HEK293 (cell line): Measurements from ENCODE around the gene RASSF10.

Source experiments
- CTCF ChIA-PET: fragments of 350-600 bp; formaldehyde crosslinking; extraction: SDS; loops from one replicate; lab custom pipeline; 2021; ENCODE audit warnings: antibody characterized with exemption; lab: Yijun Ruan, JAX
- POLR2A ChIA-PET: fragments of 300-600 bp; formaldehyde crosslinking; extraction: SDS; loops from one replicate; lab custom pipeline; 2020; ENCODE audit warnings: antibody characterized with exemption, inconsistent platforms; lab: Yijun Ruan, JAX
- H3K27ac ChIP-seq: fragments of 200-500 bp; sonication (Bioruptor generic); 2 replicates; pipeline ENCODE4 v1.5.1; 2014; ENCODE audit warnings: low read depth, low read length, control low read depth, inconsistent platforms; ENCODE audit errors: extremely low read depth
- H3K36me3 ChIP-seq, 2 experiments: fragments of 200-500 bp in 1 of 2; sonication (Bioruptor generic) in 1 of 2; 1 replicate in 1 of 2; 2 replicates in 1 of 2; pipeline ENCODE4 v1.5.1; 2014 to 2017; ENCODE audit warnings: inconsistent platforms in 2 of 2, low read length in 2 of 2; ENCODE audit not compliant: control insufficient read depth in 2 of 2, insufficient read depth in 1 of 2
- H3K4me1 ChIP-seq: fragments of 200-500 bp; sonication (Bioruptor generic); 2 replicates; pipeline ENCODE4 v1.5.1; 2014; ENCODE audit warnings: mild to moderate bottlenecking, low read length, inconsistent platforms; ENCODE audit not compliant: control insufficient read depth, insufficient read depth
- H3K4me3 ChIP-seq: 2 replicates; pipeline ENCODE4 v1.5.1; 2011; ENCODE audit warnings: low read depth, mild to moderate bottlenecking, control low read depth, low read length, moderate library complexity
- H3K9me3 ChIP-seq: fragments of 200-500 bp; sonication (Bioruptor generic); 2 replicates; pipeline ENCODE4 v1.5.1; 2014; ENCODE audit warnings: low read depth, low read length, inconsistent platforms; ENCODE audit not compliant: control insufficient read depth, insufficient read depth
- KLF10 ChIP-seq: fragments of 450-650 bp; IDR thresholded peaks from 2 replicates; pipeline ENCODE4 v1.5.1; 2018; ENCODE audit warnings: missing biosample characterization, mild to moderate bottlenecking, missing genetic modification characterization
- REPIN1 ChIP-seq: fragments of 450-650 bp; formaldehyde crosslinking; IDR thresholded peaks from 2 replicates; pipeline ENCODE4 v1.5.1; 2017; ENCODE audit warnings: missing biosample characterization, missing genetic modification characterization, low read depth
- SCRT2 ChIP-seq: fragments of 450-650 bp; formaldehyde crosslinking; IDR thresholded peaks from 2 replicates; pipeline ENCODE4 v1.5.1; 2016; ENCODE audit warnings: missing biosample characterization, missing genetic modification characterization
- SP2 ChIP-seq: fragments of 450-650 bp; formaldehyde crosslinking; IDR thresholded peaks from 2 replicates; pipeline ENCODE4 v1.5.1; 2016; ENCODE audit warnings: missing biosample characterization, missing genetic modification characterization
- ZBTB48 ChIP-seq: fragments of 450-650 bp; formaldehyde crosslinking; IDR thresholded peaks from 2 replicates; pipeline ENCODE4 v1.5.1; 2016; ENCODE audit warnings: missing biosample characterization, missing genetic modification characterization
- ZNF133 ChIP-seq: fragments of 450-650 bp; formaldehyde crosslinking; IDR thresholded peaks from 2 replicates; pipeline ENCODE4 v1.5.1; 2016; ENCODE audit warnings: missing biosample characterization, missing genetic modification characterization
- ZNF16 ChIP-seq: fragments of 450-650 bp; formaldehyde crosslinking; IDR thresholded peaks from 2 replicates; pipeline ENCODE4 v1.5.1; 2016; ENCODE audit warnings: low read depth, missing biosample characterization, missing genetic modification characterization
- ZNF184 ChIP-seq: fragments of 450-650 bp; IDR thresholded peaks from 2 replicates; pipeline ENCODE4 v1.5.1; 2018; ENCODE audit warnings: missing biosample characterization, mild to moderate bottlenecking, missing genetic modification characterization
- ZNF214 ChIP-seq: fragments of 450-650 bp; formaldehyde crosslinking; IDR thresholded peaks from 2 replicates; pipeline ENCODE4 v1.5.1; 2017; ENCODE audit warnings: missing biosample characterization, mild to moderate bottlenecking, missing genetic modification characterization, borderline replicate concordance
- ZNF223 ChIP-seq: fragments of 450-650 bp; formaldehyde crosslinking; IDR thresholded peaks from 2 replicates; pipeline ENCODE4 v1.5.1; 2016; ENCODE audit warnings: missing biosample characterization, missing genetic modification characterization
- ZNF529 ChIP-seq: fragments of 450-650 bp; formaldehyde crosslinking; IDR thresholded peaks from 2 replicates; pipeline ENCODE4 v1.5.1; 2017; ENCODE audit warnings: missing genetic modification characterization, missing biosample characterization; ENCODE audit not compliant: insufficient replicate concordance
- ZNF548 ChIP-seq: fragments of 450-650 bp; formaldehyde crosslinking; IDR thresholded peaks from 2 replicates; pipeline ENCODE4 v1.5.1; 2016; ENCODE audit warnings: missing biosample characterization, missing genetic modification characterization
- ZNF549 ChIP-seq: fragments of 450-650 bp; IDR thresholded peaks from 2 replicates; pipeline ENCODE4 v1.5.1; 2018; ENCODE audit warnings: missing biosample characterization, missing genetic modification characterization, mild to moderate bottlenecking, inconsistent platforms, moderate library complexity
- ZNF610 ChIP-seq: fragments of 450-650 bp; formaldehyde crosslinking; IDR thresholded peaks from 2 replicates; pipeline ENCODE4 v1.5.1; 2016; ENCODE audit warnings: missing biosample characterization, missing genetic modification characterization, borderline replicate concordance
- ZNF660 ChIP-seq: fragments of 450-650 bp; IDR thresholded peaks from 2 replicates; pipeline ENCODE4 v1.5.1; 2018; ENCODE audit warnings: missing biosample characterization, mild to moderate bottlenecking, missing genetic modification characterization
- ZNF677 ChIP-seq: fragments of 450-650 bp; IDR thresholded peaks from 2 replicates; pipeline ENCODE4 v1.5.0; 2018; ENCODE audit warnings: missing biosample characterization, mild to moderate bottlenecking, missing genetic modification characterization, moderate library complexity
- ZNF776 ChIP-seq: fragments of 450-650 bp; formaldehyde crosslinking; IDR thresholded peaks from 2 replicates; pipeline ENCODE4 v1.5.0; 2017; ENCODE audit warnings: missing biosample characterization, missing genetic modification characterization, borderline replicate concordance
- ZNF791 ChIP-seq: fragments of 450-650 bp; formaldehyde crosslinking; IDR thresholded peaks from 2 replicates; pipeline ENCODE4 v1.5.1; 2016; ENCODE audit warnings: missing biosample characterization, missing genetic modification characterization
- TF ChIP-seq, protein P1 (sequence below): fragments of 450-650 bp; formaldehyde crosslinking; IDR thresholded peaks from 2 replicates; pipeline ENCODE4 v1.5.1; 2016; ENCODE audit warnings: missing biosample characterization, missing genetic modification characterization
- TF ChIP-seq, protein P2 (sequence below): fragments of 450-650 bp; formaldehyde crosslinking; IDR thresholded peaks from 2 replicates; pipeline ENCODE4 v1.5.1; 2017; ENCODE audit warnings: missing biosample characterization, missing genetic modification characterization
- TF ChIP-seq, protein P3 (sequence below): fragments of 450-650 bp; formaldehyde crosslinking; IDR thresholded peaks from 2 replicates; pipeline ENCODE4 v1.5.1; 2016; ENCODE audit warnings: missing biosample characterization, missing genetic modification characterization
- TF ChIP-seq, protein P4 (sequence below): fragments of 450-650 bp; formaldehyde crosslinking; IDR thresholded peaks from 2 replicates; pipeline ENCODE4 v1.5.1; 2016; ENCODE audit warnings: missing biosample characterization, missing genetic modification characterization, borderline replicate concordance
- TF ChIP-seq, protein P5 (sequence below): fragments of 450-650 bp; formaldehyde crosslinking; IDR thresholded peaks from 2 replicates; pipeline ENCODE4 v1.5.1; 2017; ENCODE audit warnings: missing biosample characterization, mild to moderate bottlenecking, missing genetic modification characterization, moderate library complexity
- TF ChIP-seq, protein P6 (sequence below): fragments of 450-650 bp; formaldehyde crosslinking; IDR thresholded peaks from 2 replicates; pipeline ENCODE4 v1.5.1; 2016; ENCODE audit warnings: missing biosample characterization, missing genetic modification characterization

RASSF10 gene

DNA sequence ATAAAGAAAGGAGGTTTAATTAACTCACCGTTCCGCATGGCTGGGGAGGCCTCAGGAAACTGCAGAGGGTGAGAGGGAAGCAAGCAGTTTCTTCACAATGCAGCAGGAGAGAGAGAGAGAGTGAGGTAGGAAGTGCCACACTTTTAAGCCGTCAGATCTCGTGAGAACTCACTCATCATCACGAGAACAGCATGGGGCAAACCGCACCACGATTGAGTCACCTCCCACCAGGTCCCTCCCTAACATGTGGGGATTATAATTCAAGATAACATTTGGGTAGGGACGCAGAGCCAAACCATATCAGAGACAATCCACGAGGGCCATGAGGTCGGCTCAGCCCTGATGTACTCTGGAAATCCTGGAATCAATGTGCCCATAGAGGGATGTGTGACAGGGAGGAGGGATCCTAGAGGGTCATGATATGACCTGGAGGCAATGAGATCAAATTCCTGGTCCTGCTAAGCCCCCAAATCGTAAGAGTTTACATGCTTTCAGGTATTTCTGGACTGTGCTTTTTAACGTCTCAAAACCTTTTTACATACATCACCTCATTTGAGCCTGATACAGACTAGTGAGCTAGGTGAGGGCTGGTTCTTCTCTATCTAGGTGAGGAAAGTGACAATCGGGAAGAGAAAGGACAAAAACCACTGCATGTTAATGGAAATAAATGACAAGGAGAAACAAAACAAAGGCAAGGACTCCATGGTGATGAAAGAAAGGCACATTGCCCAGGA is 19.5 kb upstream of the RASSF10 start:
- Histone ChIP-seq H3K36me3 (no peaks in the 10 kb centered on the region), H3K27ac (no peak overlapping the region)
- POLR2A ChIA-PET, result no interaction called here
- TF ChIP-seq REPIN1 (tag by site-specific recombination) (no peak), ZNF677 (tag by site-specific recombination) (no peak), ZNF223 (tag by site-specific recombination) (no peak), ZNF184 (no peak), ZNF529 (no peak), SP2 (peak; percentile 27), SCRT2 (no peak), ZNF660 (tag by site-specific recombination) (no peak), ZNF549 (tag by site-specific recombination) (no peak), ZNF133 (tag by site-specific recombination) (no peak), ZNF16 (no peak), ZNF776 (tag by site-specific recombination) (no peak), ZNF791 (tag by site-specific recombination) (no peak), KLF10 (no peak), ZNF610 (tag by site-specific recombination) (no peak), ZBTB48 (tag by site-specific recombination) (no peak), ZNF214 (no peak), ZNF548 (tag by site-specific recombination) (no peak)
- TF ChIP-seq, protein P1, sequence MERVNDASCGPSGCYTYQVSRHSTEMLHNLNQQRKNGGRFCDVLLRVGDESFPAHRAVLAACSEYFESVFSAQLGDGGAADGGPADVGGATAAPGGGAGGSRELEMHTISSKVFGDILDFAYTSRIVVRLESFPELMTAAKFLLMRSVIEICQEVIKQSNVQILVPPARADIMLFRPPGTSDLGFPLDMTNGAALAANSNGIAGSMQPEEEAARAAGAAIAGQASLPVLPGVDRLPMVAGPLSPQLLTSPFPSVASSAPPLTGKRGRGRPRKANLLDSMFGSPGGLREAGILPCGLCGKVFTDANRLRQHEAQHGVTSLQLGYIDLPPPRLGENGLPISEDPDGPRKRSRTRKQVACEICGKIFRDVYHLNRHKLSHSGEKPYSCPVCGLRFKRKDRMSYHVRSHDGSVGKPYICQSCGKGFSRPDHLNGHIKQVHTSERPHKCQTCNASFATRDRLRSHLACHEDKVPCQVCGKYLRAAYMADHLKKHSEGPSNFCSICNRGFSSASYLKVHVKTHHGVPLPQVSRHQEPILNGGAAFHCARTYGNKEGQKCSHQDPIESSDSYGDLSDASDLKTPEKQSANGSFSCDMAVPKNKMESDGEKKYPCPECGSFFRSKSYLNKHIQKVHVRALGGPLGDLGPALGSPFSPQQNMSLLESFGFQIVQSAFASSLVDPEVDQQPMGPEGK (tag by site-specific recombination), result peak; percentile 29; the same call in 1 of the 2 replicates
- TF ChIP-seq, protein P2, sequence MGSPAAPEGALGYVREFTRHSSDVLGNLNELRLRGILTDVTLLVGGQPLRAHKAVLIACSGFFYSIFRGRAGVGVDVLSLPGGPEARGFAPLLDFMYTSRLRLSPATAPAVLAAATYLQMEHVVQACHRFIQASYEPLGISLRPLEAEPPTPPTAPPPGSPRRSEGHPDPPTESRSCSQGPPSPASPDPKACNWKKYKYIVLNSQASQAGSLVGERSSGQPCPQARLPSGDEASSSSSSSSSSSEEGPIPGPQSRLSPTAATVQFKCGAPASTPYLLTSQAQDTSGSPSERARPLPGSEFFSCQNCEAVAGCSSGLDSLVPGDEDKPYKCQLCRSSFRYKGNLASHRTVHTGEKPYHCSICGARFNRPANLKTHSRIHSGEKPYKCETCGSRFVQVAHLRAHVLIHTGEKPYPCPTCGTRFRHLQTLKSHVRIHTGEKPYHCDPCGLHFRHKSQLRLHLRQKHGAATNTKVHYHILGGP (tag by site-specific recombination), result no peak
- TF ChIP-seq, protein P3, sequence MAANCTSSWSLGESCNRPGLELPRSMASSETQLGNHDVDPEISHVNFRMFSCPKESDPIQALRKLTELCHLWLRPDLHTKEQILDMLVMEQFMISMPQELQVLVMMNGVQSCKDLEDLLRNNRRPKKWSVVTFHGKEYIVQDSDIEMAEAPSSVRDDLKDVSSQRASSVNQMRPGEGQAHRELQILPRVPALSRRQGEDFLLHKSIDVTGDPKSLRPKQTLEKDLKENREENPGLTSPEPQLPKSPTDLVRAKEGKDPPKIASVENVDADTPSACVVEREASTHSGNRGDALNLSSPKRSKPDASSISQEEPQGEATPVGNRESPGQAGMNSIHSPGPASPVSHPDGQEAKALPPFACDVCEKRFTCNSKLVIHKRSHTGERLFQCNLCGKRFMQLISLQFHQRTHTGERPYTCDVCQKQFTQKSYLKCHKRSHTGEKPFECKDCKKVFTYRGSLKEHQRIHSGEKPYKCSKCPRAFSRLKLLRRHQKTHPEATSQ (tag by site-specific recombination), result no peak
- TF ChIP-seq, protein P4, sequence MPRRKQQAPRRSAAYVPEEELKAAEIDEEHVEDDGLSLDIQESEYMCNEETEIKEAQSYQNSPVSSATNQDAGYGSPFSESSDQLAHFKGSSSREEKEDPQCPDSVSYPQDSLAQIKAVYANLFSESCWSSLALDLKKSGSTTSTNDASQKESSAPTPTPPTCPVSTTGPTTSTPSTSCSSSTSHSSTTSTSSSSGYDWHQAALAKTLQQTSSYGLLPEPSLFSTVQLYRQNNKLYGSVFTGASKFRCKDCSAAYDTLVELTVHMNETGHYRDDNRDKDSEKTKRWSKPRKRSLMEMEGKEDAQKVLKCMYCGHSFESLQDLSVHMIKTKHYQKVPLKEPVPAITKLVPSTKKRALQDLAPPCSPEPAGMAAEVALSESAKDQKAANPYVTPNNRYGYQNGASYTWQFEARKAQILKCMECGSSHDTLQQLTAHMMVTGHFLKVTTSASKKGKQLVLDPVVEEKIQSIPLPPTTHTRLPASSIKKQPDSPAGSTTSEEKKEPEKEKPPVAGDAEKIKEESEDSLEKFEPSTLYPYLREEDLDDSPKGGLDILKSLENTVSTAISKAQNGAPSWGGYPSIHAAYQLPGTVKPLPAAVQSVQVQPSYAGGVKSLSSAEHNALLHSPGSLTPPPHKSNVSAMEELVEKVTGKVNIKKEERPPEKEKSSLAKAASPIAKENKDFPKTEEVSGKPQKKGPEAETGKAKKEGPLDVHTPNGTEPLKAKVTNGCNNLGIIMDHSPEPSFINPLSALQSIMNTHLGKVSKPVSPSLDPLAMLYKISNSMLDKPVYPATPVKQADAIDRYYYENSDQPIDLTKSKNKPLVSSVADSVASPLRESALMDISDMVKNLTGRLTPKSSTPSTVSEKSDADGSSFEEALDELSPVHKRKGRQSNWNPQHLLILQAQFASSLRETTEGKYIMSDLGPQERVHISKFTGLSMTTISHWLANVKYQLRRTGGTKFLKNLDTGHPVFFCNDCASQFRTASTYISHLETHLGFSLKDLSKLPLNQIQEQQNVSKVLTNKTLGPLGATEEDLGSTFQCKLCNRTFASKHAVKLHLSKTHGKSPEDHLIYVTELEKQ (tag by site-specific recombination), result no peak
- TF ChIP-seq, protein P5, sequence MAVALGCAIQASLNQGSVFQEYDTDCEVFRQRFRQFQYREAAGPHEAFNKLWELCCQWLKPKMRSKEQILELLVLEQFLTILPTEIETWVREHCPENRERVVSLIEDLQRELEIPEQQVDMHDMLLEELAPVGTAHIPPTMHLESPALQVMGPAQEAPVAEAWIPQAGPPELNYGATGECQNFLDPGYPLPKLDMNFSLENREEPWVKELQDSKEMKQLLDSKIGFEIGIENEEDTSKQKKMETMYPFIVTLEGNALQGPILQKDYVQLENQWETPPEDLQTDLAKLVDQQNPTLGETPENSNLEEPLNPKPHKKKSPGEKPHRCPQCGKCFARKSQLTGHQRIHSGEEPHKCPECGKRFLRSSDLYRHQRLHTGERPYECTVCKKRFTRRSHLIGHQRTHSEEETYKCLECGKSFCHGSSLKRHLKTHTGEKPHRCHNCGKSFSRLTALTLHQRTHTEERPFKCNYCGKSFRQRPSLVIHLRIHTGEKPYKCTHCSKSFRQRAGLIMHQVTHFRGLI, result no peak
- TF ChIP-seq, protein P6, sequence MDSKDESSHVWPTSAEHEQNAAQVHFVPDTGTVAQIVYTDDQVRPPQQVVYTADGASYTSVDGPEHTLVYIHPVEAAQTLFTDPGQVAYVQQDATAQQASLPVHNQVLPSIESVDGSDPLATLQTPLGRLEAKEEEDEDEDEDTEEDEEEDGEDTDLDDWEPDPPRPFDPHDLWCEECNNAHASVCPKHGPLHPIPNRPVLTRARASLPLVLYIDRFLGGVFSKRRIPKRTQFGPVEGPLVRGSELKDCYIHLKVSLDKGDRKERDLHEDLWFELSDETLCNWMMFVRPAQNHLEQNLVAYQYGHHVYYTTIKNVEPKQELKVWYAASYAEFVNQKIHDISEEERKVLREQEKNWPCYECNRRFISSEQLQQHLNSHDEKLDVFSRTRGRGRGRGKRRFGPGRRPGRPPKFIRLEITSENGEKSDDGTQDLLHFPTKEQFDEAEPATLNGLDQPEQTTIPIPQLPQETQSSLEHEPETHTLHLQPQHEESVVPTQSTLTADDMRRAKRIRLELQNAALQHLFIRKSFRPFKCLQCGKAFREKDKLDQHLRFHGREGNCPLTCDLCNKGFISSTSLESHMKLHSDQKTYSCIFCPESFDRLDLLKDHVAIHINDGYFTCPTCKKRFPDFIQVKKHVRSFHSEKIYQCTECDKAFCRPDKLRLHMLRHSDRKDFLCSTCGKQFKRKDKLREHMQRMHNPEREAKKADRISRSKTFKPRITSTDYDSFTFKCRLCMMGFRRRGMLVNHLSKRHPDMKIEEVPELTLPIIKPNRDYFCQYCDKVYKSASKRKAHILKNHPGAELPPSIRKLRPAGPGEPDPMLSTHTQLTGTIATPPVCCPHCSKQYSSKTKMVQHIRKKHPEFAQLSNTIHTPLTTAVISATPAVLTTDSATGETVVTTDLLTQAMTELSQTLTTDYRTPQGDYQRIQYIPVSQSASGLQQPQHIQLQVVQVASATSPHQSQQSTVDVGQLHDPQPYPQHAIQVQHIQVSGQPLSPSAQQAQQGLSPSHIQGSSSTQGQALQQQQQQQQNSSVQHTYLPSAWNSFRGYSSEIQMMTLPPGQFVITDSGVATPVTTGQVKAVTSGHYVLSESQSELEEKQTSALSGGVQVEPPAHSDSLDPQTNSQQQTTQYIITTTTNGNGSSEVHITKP (tag by site-specific recombination), result no peak; the same call in 1 of the 2 replicates

More for the DNA sequence above, 19.5 kb upstream of the RASSF10 start:
- Histone ChIP-seq H3K9me3 (no peaks in the 10 kb centered on the region), H3K4me1 (no peaks in the 10 kb centered on the region), H3K4me3 (peak overlapping the region; percentile 19)
- CTCF ChIA-PET, result no interaction called here
